Thymus (tissue), 11 donors: ENCODE data around the gene FBXL7. TPM values are rescaled to one million over a fixed set of nuclear protein-coding genes. Genes with fewer than 3 reads are reported as not detected.

ENCODE experiments used
- DNase-seq, 9 donors: peaks; one replicate each; pipeline ENCODE4 v3.0.0-alpha.2; 2013; ENCODE audit warnings: low spot score in 9 of 9, low read depth in 6 of 9, missing footprints in 1 of 9
- H3K27ac ChIP-seq, 2 donors: one replicate each; pipeline ENCODE4 v1.5.1; 2013; ENCODE audit warnings: control low read depth in 1 of 2, low read depth in 1 of 2, low read length in 1 of 2, mild to moderate bottlenecking in 1 of 2, moderate library complexity in 1 of 2
- H3K27me3 ChIP-seq, 2 donors: one replicate each; pipeline ENCODE4 v1.5.1; 2013; ENCODE audit warnings: low read length in 1 of 2; ENCODE audit not compliant: control insufficient read depth in 2 of 2, insufficient read depth in 1 of 2
- H3K36me3 ChIP-seq, 2 donors: one replicate each; pipeline ENCODE4 v1.5.1; 2013; ENCODE audit warnings: low read length in 1 of 2, mild to moderate bottlenecking in 1 of 2, moderate library complexity in 1 of 2; ENCODE audit not compliant: control insufficient read depth in 2 of 2, insufficient read depth in 2 of 2
- H3K4me1 ChIP-seq, 2 donors: one replicate each; pipeline ENCODE4 v1.5.1; 2013; ENCODE audit warnings: low read length in 2 of 2; ENCODE audit not compliant: control insufficient read depth in 2 of 2, insufficient read depth in 2 of 2
- H3K4me3 ChIP-seq, 2 donors: one replicate each; pipeline ENCODE4 v1.5.1; 2013; ENCODE audit warnings: low read length in 2 of 2, control low read depth in 1 of 2, mild to moderate bottlenecking in 1 of 2
- H3K9me3 ChIP-seq, 2 donors: one replicate each; pipeline ENCODE4 v1.5.1; 2013; ENCODE audit warnings: low read length in 1 of 2, mild to moderate bottlenecking in 1 of 2; ENCODE audit not compliant: control insufficient read depth in 2 of 2, insufficient read depth in 1 of 2
- WGBS: extraction: QIAGEN DNeasy Blood & Tissue Kit; methylation state at CpG from one replicate; pipeline ENCODE4 v1.1.7; 2013; 5-methylcytosine and 5-hydroxymethylcytosine counted together
- polyA plus RNA-seq: library from polyadenylated mRNA; stranded (reverse); fragments of 200-250 nt; gene quantifications from one replicate; pipeline ENCODE4 v1.2.3, GENCODE V29; 2013
- total RNA-seq: library from RNA; stranded (reverse); fragments of 120-200 nt; gene quantifications from one replicate; pipeline ENCODE4 v1.2.4, GENCODE V29; 2013
- donor health status: healthy.

The FBXL7 gene
- total and polyA plus RNA-seq, 2 donors = 0.90 to 2.7 TPM

DNA sequence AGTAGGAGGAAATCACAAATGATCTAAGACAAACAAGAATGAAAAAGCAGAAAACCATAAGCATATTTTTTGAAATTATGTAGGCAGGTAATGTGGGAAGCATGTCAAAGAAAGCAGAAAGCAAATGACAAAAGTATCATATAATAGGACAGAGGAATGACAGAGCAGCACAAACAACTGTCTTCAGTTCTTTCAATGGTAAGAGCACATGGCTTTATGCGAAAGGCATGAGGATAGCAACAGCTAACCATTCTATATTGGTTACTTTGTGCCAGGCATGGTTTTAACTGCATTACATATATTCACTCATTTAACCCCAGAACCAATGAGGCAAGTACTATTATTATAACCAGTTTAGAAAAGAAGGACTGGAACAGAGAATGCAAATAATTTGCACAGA lies 137.4 kb downstream of the FBXL7 start:
- H3K4me3 ChIP-seq = no peak overlapping the region
- no peak for DNase-seq
- no peaks in the 10 kb centered on the region for H3K36me3 ChIP-seq
- no peaks in the 10 kb centered on the region for H3K27me3 ChIP-seq
- no peaks in the 10 kb centered on the region for H3K4me1 ChIP-seq
- WGBS = 98% methylated on average over 1 of the region's 1 CpG
- H3K27ac ChIP-seq = no peak overlapping the region
- H3K9me3 ChIP-seq = no peaks in the 10 kb centered on the region

GRCh38 chr5:15637886-15638285 lies 137.9 kb downstream of the FBXL7 start:
- 84% methylated on average over 2 of the region's 2 CpGs for WGBS
- H3K4me3 ChIP-seq = no peak overlapping the region
- DNase-seq = no peak

DNA sequence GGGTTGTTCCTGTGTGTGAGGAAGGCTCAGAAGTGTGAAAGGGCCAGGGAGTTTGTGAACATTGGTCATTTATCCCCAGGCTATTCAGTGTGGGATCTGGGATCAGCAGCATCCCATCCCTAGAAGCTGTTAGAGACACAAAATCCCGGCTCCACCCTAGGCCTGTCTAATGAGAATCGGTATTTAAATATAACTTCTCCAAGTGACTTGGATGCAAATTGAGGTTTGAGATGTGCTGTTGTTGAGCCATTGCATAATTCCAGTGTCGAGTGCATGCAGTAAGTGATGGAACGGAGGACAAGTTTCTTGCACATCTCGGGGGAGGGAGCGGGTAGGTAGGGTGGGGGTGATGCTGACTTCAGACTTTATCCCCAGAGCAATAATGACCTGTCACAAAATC lies 138.3 kb downstream of the FBXL7 start:
- 96% methylated on average over 6 of the region's 6 CpGs for WGBS
- H3K9me3 ChIP-seq = no peaks in the 10 kb centered on the region
- H3K27me3 ChIP-seq = no peaks in the 10 kb centered on the region
- H3K4me1 ChIP-seq = no peaks in the 10 kb centered on the region
- H3K4me3 ChIP-seq = no peak overlapping the region
- no peak for DNase-seq
- no peaks in the 10 kb centered on the region for H3K36me3 ChIP-seq
- no peak overlapping the region for H3K27ac ChIP-seq

More at GRCh38 chr5:15637886-15638285, 137.9 kb downstream of the FBXL7 start:
- no peaks in the 10 kb centered on the region for H3K9me3 ChIP-seq
- H3K36me3 ChIP-seq = no peaks in the 10 kb centered on the region
- H3K27ac ChIP-seq = no peak overlapping the region
- no peaks in the 10 kb centered on the region for H3K4me1 ChIP-seq
- H3K27me3 ChIP-seq = no peaks in the 10 kb centered on the region

DNA sequence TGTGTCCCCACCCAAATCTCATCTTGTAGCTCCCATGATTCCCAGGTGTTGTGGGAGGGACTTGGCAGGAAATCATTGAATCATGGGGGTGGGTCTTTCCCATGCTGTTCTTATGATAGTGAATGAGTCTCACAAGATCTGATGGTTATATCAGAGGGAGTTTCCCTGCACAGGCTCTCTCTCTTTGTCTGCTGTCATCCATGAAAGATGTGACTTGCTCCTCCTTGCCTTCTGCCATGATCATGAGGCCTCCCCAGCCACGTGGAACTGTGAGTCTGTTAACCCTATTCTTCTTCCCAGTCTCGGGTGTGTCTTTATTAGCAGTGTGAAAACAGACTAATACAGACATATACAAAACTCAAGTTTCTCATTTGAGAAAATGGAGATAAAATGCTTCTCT lies 139.3 kb downstream of the FBXL7 start:
- no peak for DNase-seq
- 54% methylated on average over 2 of the region's 2 CpGs for WGBS
- Histone ChIP-seq H3K36me3 (no peaks in the 10 kb centered on the region), H3K27me3 (no peaks in the 10 kb centered on the region), H3K4me3 (no peak overlapping the region), H3K4me1 (no peaks in the 10 kb centered on the region), H3K9me3 (no peaks in the 10 kb centered on the region), H3K27ac (no peak overlapping the region)

DNA sequence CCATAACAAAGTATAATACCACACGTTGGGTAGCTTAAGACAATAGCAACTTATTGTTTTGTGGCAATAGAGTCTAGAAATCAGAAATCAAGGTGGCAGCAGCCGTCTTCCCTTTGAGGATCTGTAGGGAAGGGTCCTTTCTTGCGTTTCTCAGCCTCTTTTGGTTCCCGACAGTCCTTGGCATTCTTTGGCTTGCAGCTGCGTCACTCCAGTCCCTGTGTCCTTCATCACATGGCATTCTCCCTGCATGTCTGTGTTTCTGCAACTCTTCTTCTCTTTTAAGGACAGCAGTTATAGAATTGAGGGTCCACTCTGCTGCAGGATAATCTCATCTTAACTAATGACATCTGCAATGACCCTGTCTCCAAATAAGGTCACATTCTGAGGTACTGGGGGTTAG lies 140.1 kb downstream of the FBXL7 start:
- H3K27ac ChIP-seq = no peak overlapping the region
- 97% methylated on average over 5 of the region's 5 CpGs for WGBS
- DNase-seq = no peak
- no peaks in the 10 kb centered on the region for H3K4me1 ChIP-seq
- no peak overlapping the region for H3K4me3 ChIP-seq
- no peaks in the 10 kb centered on the region for H3K36me3 ChIP-seq
- H3K27me3 ChIP-seq = no peaks in the 10 kb centered on the region
- H3K9me3 ChIP-seq = no peaks in the 10 kb centered on the region

DNA sequence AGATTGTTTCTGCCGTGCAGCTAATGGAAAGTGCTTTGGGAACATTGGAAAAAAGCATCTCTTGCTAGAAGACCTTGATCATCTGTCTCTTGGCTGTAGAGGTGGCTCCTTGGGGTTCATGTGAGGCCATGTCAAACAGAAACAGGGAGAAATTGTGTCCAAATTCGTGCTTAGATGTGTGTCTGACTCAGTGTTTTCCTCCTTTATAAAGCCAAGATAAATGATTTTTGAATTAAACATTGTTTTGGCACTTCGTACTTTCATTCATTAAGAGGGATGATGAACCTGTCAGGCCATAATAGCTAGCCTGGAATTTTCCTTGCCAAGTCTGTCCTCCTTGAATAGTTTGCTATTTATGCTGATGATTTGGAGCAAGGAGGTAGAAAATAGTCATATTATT lies 143.8 kb downstream of the FBXL7 start:
- no peak for DNase-seq
- Histone ChIP-seq H3K9me3 (no peaks in the 10 kb centered on the region), H3K4me3 (no peak overlapping the region), H3K4me1 (no peaks in the 10 kb centered on the region), H3K27me3 (no peaks in the 10 kb centered on the region), H3K36me3 (no peaks in the 10 kb centered on the region), H3K27ac (no peak overlapping the region)
- WGBS = 59% methylated on average over 3 of the region's 3 CpGs

DNA sequence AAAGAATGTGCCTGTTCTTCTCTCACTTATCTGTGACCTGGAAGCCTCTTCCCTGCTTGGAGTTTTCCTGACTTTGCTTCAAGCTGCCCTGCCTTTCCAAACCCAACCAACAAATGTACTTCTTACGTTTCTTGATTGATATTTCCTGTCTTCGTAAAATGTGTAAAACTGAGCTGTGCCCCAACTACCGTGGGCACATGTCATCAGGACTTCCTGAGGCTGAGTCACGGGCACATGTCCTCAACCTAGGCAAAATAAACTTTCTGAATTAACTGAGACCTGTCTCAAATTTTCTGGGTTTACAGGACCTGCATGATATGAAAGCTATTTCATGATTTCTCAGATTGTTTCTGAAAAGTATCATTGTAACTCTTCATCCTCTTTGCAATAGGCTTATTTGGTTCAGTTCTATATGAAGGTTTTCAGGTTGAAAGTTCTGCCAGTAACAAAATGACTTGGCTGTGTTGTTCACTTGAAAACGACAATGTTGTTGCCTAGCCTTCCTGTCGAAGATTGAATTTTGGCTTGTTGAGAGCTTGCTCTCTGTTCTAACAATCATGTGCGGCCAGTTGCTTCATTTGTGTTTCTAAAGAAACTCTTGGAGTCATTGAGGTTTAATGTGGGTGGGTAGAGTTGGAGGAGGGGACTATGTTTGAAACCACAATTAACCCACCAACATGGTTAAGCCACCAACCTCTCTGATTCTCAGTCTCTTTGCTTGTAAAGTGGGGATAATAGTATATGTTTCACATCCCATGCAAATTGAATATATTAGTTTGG lies 145.6 kb downstream of the FBXL7 start:
- Histone ChIP-seq H3K27me3 (no peaks in the 10 kb centered on the region), H3K4me3 (no peak overlapping the region), H3K36me3 (no peaks in the 10 kb centered on the region), H3K9me3 (no peaks in the 10 kb centered on the region), H3K27ac (no peak overlapping the region), H3K4me1 (no peaks in the 10 kb centered on the region)
- no peak for DNase-seq
- 38% methylated on average over 7 of the region's 7 CpGs for WGBS

DNA sequence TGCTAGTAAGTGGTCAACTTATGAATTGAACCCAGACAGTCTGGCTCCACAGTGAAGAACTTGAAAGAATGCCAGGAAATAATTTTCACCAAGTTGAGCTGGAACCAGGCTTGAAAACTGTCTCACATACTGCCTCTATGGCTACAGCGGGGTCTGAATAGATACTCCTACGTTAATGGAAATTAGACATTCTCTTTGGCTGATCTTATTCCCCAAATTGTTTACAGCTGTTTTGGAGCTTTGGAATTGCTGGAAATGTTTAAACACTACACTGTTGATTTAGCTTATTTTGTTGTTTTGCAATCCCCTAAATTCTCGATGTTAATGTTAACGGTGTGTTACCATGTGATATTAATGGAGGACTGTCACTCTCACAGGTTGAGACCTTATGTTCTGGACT lies 146.4 kb downstream of the FBXL7 start:
- no peaks in the 10 kb centered on the region for H3K4me1 ChIP-seq
- 45% methylated on average over 4 of the region's 4 CpGs for WGBS
- H3K36me3 ChIP-seq = no peaks in the 10 kb centered on the region
- H3K27ac ChIP-seq = no peak overlapping the region
- no peak for DNase-seq
- H3K27me3 ChIP-seq = no peaks in the 10 kb centered on the region
- no peaks in the 10 kb centered on the region for H3K9me3 ChIP-seq
- no peak overlapping the region for H3K4me3 ChIP-seq

- Histone ChIP-seq H3K27ac (no peak overlapping the region), H3K9me3 (no peaks in the 10 kb centered on the region), H3K27me3 (no peaks in the 10 kb centered on the region), H3K4me3 (no peak overlapping the region), H3K36me3 (no peaks in the 10 kb centered on the region), H3K4me1 (no peaks in the 10 kb centered on the region)
- 71% methylated on average over 4 of the region's 4 CpGs for WGBS
- DNase-seq = no peak
These were observed 147.3 kb downstream of the FBXL7 start for GRCh38 chr5:15647251-15647650.
